ENCODE measurements around the gene STK32C. TPM values are rescaled to one million over a fixed set of nuclear protein-coding genes. Genes with fewer than 3 reads are reported as not detected.

Gene STK32C
- total RNA-seq, 1 experiment from 2014 or later: 16.5 TPM

DNA sequence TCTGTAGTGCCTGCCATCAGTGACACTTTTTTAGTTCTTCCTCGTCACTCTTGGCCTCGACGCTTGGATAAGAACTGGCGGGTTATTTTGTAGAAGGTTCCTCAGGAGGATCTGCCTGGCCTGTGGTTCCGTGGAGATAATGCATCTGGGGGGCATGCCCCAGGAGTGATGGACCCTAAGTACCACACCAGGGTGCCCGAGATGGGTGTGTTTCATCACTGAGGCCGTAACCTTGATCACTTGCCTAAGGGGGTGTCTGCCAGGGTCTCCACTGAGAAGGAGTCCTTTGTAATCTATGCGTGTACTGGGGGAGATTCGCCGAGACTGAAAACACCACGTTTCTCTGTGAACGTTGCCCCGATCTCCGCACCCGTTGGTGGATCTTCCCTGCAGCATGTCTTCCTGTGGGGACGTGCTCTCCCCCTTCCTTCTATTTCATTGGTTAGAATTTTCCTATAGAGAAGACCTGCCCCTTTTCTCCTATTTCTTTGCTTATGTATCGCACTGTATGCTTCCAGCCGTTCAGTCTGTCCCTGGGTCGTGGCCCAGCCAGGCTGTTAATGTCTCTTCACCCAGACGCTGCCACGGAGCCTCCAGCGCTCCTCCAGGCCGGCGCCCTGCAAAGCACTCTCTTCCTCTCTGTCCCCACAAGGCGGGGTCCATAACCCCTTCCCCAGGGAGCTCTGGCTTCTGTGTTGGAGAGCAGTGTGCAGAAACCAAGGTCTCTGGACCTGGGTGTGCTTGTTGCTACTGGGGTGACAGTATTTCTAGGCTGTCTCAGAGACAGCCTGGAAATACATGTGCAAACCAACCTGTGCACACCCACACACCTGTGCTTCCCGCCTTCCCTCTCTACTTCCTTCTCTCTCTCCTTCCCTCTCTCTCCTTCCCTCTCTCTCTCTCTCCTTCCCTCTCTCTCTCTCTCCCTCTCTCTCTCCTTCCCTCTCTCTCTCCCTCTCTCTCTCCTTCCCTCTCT is 135.4 kb downstream of the STK32C start:
- H3K27ac ChIP-seq (ENCODE audit: low read depth, low read length, poor library complexity, severe bottlenecking): no peak overlapping the region
- BruUV-seq (replicated peaks): no TSS peak
- intact Hi-C loops (cut with micrococcal nuclease; ENCODE audit: unreplicated experiment): no loop called here

GRCh38 chr10:132170561-132171361 is 137.0 kb downstream of the STK32C start:
- TF ChIP-seq CTCF (conservative IDR thresholded peaks at IDR 0.05; ENCODE audit: low read depth, low read length) (no peak), EZH2 (IDR thresholded peaks at IDR 0.05; ENCODE audit: borderline replicate concordance, low read depth, low read length, poor library complexity, severe bottlenecking) (no peak)
- BruUV-seq (replicated peaks): no TSS peak
- Histone ChIP-seq H3K9me3 (ENCODE audit: low read depth, low read length, poor library complexity, severe bottlenecking) (no peaks in the 10 kb centered on the region), H3K27me3 (replicated peaks; ENCODE audit: insufficient read depth, low read depth, low read length, poor library complexity) (peaks cover 12% of the 10 kb centered on the region), H3K36me3 (ENCODE audit: insufficient read depth, low read length, poor library complexity, severe bottlenecking) (no peaks in the 10 kb centered on the region), H3K4me3 (ENCODE audit: low read depth, low read length, poor library complexity, severe bottlenecking) (no peak overlapping the region), H3K27ac (ENCODE audit: low read depth, low read length, poor library complexity, severe bottlenecking) (no peak overlapping the region), H3K4me1 (ENCODE audit: insufficient read depth, low read length, poor library complexity, severe bottlenecking) (no peaks in the 10 kb centered on the region)
- intact Hi-C loops (cut with micrococcal nuclease; ENCODE audit: unreplicated experiment): no loop called here
- DNase-seq (ENCODE audit: low spot score): no peak
- POLR2A ChIA-PET (ENCODE audit: low non-redundant PET): no interaction called here
- CTCF ChIA-PET: interaction anchor here (0.6 kb wide), 1 partner anchor 211 kb away, joined by 6 read pairs; no protein-coding TSS in a partner anchor

More for the DNA sequence above, 135.4 kb downstream of the STK32C start:
- no peak overlapping the region for H3K4me3 ChIP-seq (ENCODE audit: low read depth, low read length, poor library complexity, severe bottlenecking)
- DNase-seq (ENCODE audit: low spot score): peak; percentile 26
- peaks cover 28% of the 10 kb centered on the region for H3K27me3 ChIP-seq (replicated peaks; ENCODE audit: insufficient read depth, low read depth, low read length, poor library complexity)
- ChIA-PET CTCF (no interaction called here), POLR2A (ENCODE audit: low non-redundant PET) (no interaction called here)
- no peak for TF ChIP-seq EZH2 (IDR thresholded peaks at IDR 0.05; ENCODE audit: borderline replicate concordance, low read depth, low read length, poor library complexity, severe bottlenecking)
- TF ChIP-seq CTCF (conservative IDR thresholded peaks at IDR 0.05; ENCODE audit: low read depth, low read length): no peak
- no peaks in the 10 kb centered on the region for H3K36me3 ChIP-seq (ENCODE audit: insufficient read depth, low read length, poor library complexity, severe bottlenecking)
- H3K4me1 ChIP-seq (ENCODE audit: insufficient read depth, low read length, poor library complexity, severe bottlenecking): no peaks in the 10 kb centered on the region
- H3K9me3 ChIP-seq (ENCODE audit: low read depth, low read length, poor library complexity, severe bottlenecking): no peaks in the 10 kb centered on the region

GRCh38 chr10:132169766-132170560 is 137.8 kb downstream of the STK32C start:
- CTCF ChIA-PET: interaction anchor here (0.6 kb wide), 1 partner anchor 211 kb away, joined by 6 read pairs; no protein-coding TSS in a partner anchor
- POLR2A ChIA-PET (ENCODE audit: low non-redundant PET): no interaction called here
- BruUV-seq (replicated peaks): no TSS peak
- Histone ChIP-seq H3K27me3 (replicated peaks; ENCODE audit: insufficient read depth, low read depth, low read length, poor library complexity) (peaks cover 4% of the 10 kb centered on the region), H3K9me3 (ENCODE audit: low read depth, low read length, poor library complexity, severe bottlenecking) (no peaks in the 10 kb centered on the region), H3K27ac (ENCODE audit: low read depth, low read length, poor library complexity, severe bottlenecking) (no peak overlapping the region), H3K4me1 (ENCODE audit: insufficient read depth, low read length, poor library complexity, severe bottlenecking) (no peaks in the 10 kb centered on the region), H3K4me3 (ENCODE audit: low read depth, low read length, poor library complexity, severe bottlenecking) (no peak overlapping the region), H3K36me3 (ENCODE audit: insufficient read depth, low read length, poor library complexity, severe bottlenecking) (no peaks in the 10 kb centered on the region)
- intact Hi-C loops (cut with micrococcal nuclease; ENCODE audit: unreplicated experiment): no loop called here
- no peak for DNase-seq (ENCODE audit: low spot score)
- no peak for TF ChIP-seq CTCF (conservative IDR thresholded peaks at IDR 0.05; ENCODE audit: low read depth, low read length)
- TF ChIP-seq EZH2 (IDR thresholded peaks at IDR 0.05; ENCODE audit: borderline replicate concordance, low read depth, low read length, poor library complexity, severe bottlenecking): no peak

All from A673 (cell line).